GM21717 (cell line): ENCODE results near the gene EFHC2.

Experiments used
- ATAC-seq: cut with Tn5 transposase; IDR thresholded peaks from one replicate; pipeline ENCODE4 v1.9.1; 2021; ENCODE audit warnings: mild to moderate bottlenecking, moderate library complexity; ENCODE audit not compliant: unreplicated experiment

EFHC2 gene

GRCh38 chrX:44343412-44344141, at the start of gene EFHC2:
Gene EFHC2, minus strand, starts transcription at chrX:44343672. Its CDS starts 84 bp downstream, at chrX:44343588.
- ATAC-seq = no peak

- no peak for ATAC-seq
Measured at GRCh38 chrX:44392767-44393166, 49.3 kb upstream of the EFHC2 start.

GRCh38 chrX:44384688-44385338, 41.3 kb upstream of the EFHC2 start:
- no peak for ATAC-seq

GRCh38 chrX:44382871-44383270, 39.4 kb upstream of the EFHC2 start:
- no peak for ATAC-seq

GRCh38 chrX:44352758-44353157, 9.3 kb upstream of the EFHC2 start:
- ATAC-seq = no peak

GRCh38 chrX:44349561-44349960, 6.1 kb upstream of the EFHC2 start:
- no peak for ATAC-seq

- ATAC-seq = no peak
Measured at GRCh38 chrX:44344687-44345086, 1.2 kb upstream of the EFHC2 start.

GRCh38 chrX:44344194-44344593, 722 bp upstream of the EFHC2 start:
- no peak for ATAC-seq

- no peak for ATAC-seq
Measured at GRCh38 chrX:44342866-44343265, 606 bp downstream of the EFHC2 start.

- no peak for ATAC-seq
Measured at GRCh38 chrX:44338361-44338760, 5.1 kb downstream of the EFHC2 start.

GRCh38 chrX:44332437-44332836, 11.0 kb downstream of the EFHC2 start:
- ATAC-seq = no peak

- no peak for ATAC-seq
Measured at GRCh38 chrX:44330227-44330626, 13.2 kb downstream of the EFHC2 start.

- ATAC-seq = no peak
Measured at GRCh38 chrX:44319550-44319949, 23.9 kb downstream of the EFHC2 start.

GRCh38 chrX:44317181-44317580, 26.3 kb downstream of the EFHC2 start:
- no peak for ATAC-seq

- ATAC-seq = no peak
Measured at GRCh38 chrX:44314808-44315207, 28.7 kb downstream of the EFHC2 start.

GRCh38 chrX:44314259-44314734, 29.2 kb downstream of the EFHC2 start:
- ATAC-seq = no peak

GRCh38 chrX:44312421-44312820, 31.1 kb downstream of the EFHC2 start:
- no peak for ATAC-seq

GRCh38 chrX:44310227-44310626, 33.2 kb downstream of the EFHC2 start:
- no peak for ATAC-seq

GRCh38 chrX:44308869-44309268, 34.6 kb downstream of the EFHC2 start:
- no peak for ATAC-seq

- no peak for ATAC-seq
Measured at GRCh38 chrX:44306356-44306755, 37.1 kb downstream of the EFHC2 start.

GRCh38 chrX:44305921-44306320, 37.6 kb downstream of the EFHC2 start:
- no peak for ATAC-seq

GRCh38 chrX:44303119-44303518, 40.4 kb downstream of the EFHC2 start:
- ATAC-seq = no peak
